HepG2 (cell line): Measurements from ENCODE around the gene RASSF7. TPM values are rescaled to one million over a fixed set of nuclear protein-coding genes. Genes with fewer than 3 reads are reported as not detected.

Source experiments
- GFI1 ChIP-seq: sonication (generic); formaldehyde crosslinking; IDR thresholded peaks from 2 replicates; pipeline ENCODE4 v1.5.0; 2020; ENCODE audit warnings: missing genetic modification reagents, mild to moderate bottlenecking, borderline replicate concordance
- MEIS2 ChIP-seq: sonication (generic); formaldehyde crosslinking; IDR thresholded peaks from 2 replicates; pipeline ENCODE4 v1.9.0; 2021; ENCODE audit warnings: mild to moderate bottlenecking, missing genetic modification reagents
- SETDB1 ChIP-seq: sonication (generic); formaldehyde crosslinking; IDR thresholded peaks from 2 replicates; pipeline ENCODE4 v1.5.1; 2020; ENCODE audit warnings: missing genetic modification reagents, mild to moderate bottlenecking, borderline replicate concordance
- ZBTB20 ChIP-seq: sonication (generic); formaldehyde crosslinking; IDR thresholded peaks from 2 replicates; pipeline ENCODE4 v1.8.1; 2023; ENCODE audit warnings: missing genetic modification reagents, low read depth, mild to moderate bottlenecking, borderline replicate concordance
- ZBTB21 ChIP-seq: sonication (generic); formaldehyde crosslinking; IDR thresholded peaks from 2 replicates; pipeline ENCODE4 v1.4.0; 2020; ENCODE audit warnings: missing genetic modification reagents
- ZNF12 ChIP-seq: sonication (generic); formaldehyde crosslinking; IDR thresholded peaks from 2 replicates; pipeline ENCODE4 v1.5.0; 2020; ENCODE audit warnings: missing genetic modification reagents
- ZNF225 ChIP-seq: sonication (generic); formaldehyde crosslinking; IDR thresholded peaks from 2 replicates; pipeline ENCODE4 v1.4.0; 2020; ENCODE audit warnings: mild to moderate bottlenecking, missing genetic modification reagents
- ZNF232 ChIP-seq: sonication (generic); formaldehyde crosslinking; IDR thresholded peaks from 2 replicates; pipeline ENCODE4 v1.4.0; 2020; ENCODE audit warnings: missing genetic modification reagents, borderline replicate concordance
- ZNF816 ChIP-seq: sonication (generic); formaldehyde crosslinking; IDR thresholded peaks from 2 replicates; pipeline ENCODE4 v1.8.0; 2022; ENCODE audit warnings: missing genetic modification reagents, mild to moderate bottlenecking, borderline replicate concordance
- polyA plus RNA-seq, 8 experiments: library from polyadenylated mRNA; depleted of rRNA in 3 of 8; stranded (reverse) in 7 of 8; unstranded in 1 of 8; fragments of >200 nt; fragmentation: Illumina TruSeq in 4 of 8; extraction: Trizol in 4 of 8; gene quantifications; 2 replicates each; pipeline versions ENCODE4 v1.2.1 to v1.2.3, GENCODE V29; 2011 to 2016; ENCODE audit warnings: low read depth in 4 of 8, missing spikeins in 1 of 8, mixed read lengths in 1 of 8; ENCODE audit not compliant: insufficient read depth in 1 of 8
- total RNA-seq, 5 experiments: library from RNA; depleted of rRNA; stranded (reverse); fragments of >200 nt; fragmentation: Illumina TruSeq; extraction: Trizol; gene quantifications; 2 replicates each; pipeline ENCODE4 v1.2.3, GENCODE V29; 2016; ENCODE audit warnings: low read depth in 1 of 5
- TF ChIP-seq, protein P1 (sequence below): sonication (generic); formaldehyde crosslinking; IDR thresholded peaks from 2 replicates; pipeline ENCODE4; 2020; ENCODE audit warnings: missing genetic modification reagents, mild to moderate bottlenecking, borderline replicate concordance
- TF ChIP-seq, protein P2 (sequence below): fragments of 450-650 bp; IDR thresholded peaks from 2 replicates; pipeline ENCODE4 v1.6.1; 2017; ENCODE audit warnings: mild to moderate bottlenecking
- TF ChIP-seq, protein P3 (sequence below): sonication (generic); formaldehyde crosslinking; IDR thresholded peaks from 2 replicates; pipeline ENCODE4 v1.4.0; 2020; ENCODE audit warnings: missing genetic modification reagents
- TF ChIP-seq, protein P4 (sequence below): sonication (generic); formaldehyde crosslinking; IDR thresholded peaks from 2 replicates; pipeline ENCODE4 v1.8.0; 2023; ENCODE audit warnings: mild to moderate bottlenecking, missing genetic modification reagents
- TF ChIP-seq, protein P5 (sequence below): sonication (generic); formaldehyde crosslinking; IDR thresholded peaks from 2 replicates; pipeline ENCODE4 v1.4.0; 2020; ENCODE audit warnings: mild to moderate bottlenecking, missing genetic modification reagents, borderline replicate concordance
- TF ChIP-seq, protein P6 (sequence below): sonication (generic); formaldehyde crosslinking; IDR thresholded peaks from 2 replicates; pipeline ENCODE4 v1.4.0; 2020; ENCODE audit warnings: missing genetic modification reagents, mild to moderate bottlenecking, borderline replicate concordance

RASSF7 gene
- total and polyA plus RNA-seq, 2 of the 13 experiments (the other 11 are each of a cell fraction or from before 2014, with no cell fraction given), result 20.2 to 28.6 TPM

DNA sequence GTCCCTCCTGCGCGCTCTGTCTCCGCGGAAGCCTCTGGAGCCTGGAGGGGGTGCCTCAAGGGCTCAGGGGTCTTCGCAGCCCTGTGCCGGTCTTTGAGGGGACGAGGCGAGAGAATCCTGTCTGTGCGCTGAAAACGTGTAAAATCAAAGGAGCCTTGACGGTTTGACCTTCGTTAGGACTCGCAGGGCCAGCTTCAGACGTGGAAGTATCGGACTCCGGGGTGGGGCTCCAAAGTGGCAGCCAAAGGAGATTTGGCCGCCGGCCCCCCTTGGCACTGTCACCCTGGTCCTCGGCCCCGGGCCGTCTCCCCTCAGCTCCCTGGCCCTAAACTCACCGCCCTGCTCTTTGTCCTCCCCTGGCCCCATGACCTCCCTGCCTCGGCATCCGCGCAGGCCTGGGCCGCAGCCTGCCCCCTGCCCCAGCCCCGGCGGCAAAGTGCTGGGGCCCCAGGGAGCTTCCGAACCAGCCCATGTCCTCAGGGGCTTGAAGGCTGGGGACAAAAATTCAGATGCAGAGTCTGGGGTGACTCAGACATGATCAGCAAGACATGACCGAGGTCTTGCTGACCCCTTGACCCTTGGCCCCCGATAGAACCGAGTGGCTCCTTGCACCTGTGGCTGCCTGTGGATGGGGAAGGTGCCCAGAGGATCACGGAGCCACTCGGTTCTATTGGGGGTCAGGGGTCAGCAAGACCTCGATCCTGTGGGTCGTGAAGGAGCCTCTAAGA, 8.6 kb downstream of the RASSF7 start (continued):
- TF ChIP-seq, protein P1, sequence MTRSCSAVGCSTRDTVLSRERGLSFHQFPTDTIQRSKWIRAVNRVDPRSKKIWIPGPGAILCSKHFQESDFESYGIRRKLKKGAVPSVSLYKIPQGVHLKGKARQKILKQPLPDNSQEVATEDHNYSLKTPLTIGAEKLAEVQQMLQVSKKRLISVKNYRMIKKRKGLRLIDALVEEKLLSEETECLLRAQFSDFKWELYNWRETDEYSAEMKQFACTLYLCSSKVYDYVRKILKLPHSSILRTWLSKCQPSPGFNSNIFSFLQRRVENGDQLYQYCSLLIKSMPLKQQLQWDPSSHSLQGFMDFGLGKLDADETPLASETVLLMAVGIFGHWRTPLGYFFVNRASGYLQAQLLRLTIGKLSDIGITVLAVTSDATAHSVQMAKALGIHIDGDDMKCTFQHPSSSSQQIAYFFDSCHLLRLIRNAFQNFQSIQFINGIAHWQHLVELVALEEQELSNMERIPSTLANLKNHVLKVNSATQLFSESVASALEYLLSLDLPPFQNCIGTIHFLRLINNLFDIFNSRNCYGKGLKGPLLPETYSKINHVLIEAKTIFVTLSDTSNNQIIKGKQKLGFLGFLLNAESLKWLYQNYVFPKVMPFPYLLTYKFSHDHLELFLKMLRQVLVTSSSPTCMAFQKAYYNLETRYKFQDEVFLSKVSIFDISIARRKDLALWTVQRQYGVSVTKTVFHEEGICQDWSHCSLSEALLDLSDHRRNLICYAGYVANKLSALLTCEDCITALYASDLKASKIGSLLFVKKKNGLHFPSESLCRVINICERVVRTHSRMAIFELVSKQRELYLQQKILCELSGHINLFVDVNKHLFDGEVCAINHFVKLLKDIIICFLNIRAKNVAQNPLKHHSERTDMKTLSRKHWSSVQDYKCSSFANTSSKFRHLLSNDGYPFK (CRISPR knock-in tag), result no peak
- TF ChIP-seq, protein P2, sequence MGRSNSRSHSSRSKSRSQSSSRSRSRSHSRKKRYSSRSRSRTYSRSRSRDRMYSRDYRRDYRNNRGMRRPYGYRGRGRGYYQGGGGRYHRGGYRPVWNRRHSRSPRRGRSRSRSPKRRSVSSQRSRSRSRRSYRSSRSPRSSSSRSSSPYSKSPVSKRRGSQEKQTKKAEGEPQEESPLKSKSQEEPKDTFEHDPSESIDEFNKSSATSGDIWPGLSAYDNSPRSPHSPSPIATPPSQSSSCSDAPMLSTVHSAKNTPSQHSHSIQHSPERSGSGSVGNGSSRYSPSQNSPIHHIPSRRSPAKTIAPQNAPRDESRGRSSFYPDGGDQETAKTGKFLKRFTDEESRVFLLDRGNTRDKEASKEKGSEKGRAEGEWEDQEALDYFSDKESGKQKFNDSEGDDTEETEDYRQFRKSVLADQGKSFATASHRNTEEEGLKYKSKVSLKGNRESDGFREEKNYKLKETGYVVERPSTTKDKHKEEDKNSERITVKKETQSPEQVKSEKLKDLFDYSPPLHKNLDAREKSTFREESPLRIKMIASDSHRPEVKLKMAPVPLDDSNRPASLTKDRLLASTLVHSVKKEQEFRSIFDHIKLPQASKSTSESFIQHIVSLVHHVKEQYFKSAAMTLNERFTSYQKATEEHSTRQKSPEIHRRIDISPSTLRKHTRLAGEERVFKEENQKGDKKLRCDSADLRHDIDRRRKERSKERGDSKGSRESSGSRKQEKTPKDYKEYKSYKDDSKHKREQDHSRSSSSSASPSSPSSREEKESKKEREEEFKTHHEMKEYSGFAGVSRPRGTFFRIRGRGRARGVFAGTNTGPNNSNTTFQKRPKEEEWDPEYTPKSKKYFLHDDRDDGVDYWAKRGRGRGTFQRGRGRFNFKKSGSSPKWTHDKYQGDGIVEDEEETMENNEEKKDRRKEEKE, result no peak
- TF ChIP-seq, protein P3, sequence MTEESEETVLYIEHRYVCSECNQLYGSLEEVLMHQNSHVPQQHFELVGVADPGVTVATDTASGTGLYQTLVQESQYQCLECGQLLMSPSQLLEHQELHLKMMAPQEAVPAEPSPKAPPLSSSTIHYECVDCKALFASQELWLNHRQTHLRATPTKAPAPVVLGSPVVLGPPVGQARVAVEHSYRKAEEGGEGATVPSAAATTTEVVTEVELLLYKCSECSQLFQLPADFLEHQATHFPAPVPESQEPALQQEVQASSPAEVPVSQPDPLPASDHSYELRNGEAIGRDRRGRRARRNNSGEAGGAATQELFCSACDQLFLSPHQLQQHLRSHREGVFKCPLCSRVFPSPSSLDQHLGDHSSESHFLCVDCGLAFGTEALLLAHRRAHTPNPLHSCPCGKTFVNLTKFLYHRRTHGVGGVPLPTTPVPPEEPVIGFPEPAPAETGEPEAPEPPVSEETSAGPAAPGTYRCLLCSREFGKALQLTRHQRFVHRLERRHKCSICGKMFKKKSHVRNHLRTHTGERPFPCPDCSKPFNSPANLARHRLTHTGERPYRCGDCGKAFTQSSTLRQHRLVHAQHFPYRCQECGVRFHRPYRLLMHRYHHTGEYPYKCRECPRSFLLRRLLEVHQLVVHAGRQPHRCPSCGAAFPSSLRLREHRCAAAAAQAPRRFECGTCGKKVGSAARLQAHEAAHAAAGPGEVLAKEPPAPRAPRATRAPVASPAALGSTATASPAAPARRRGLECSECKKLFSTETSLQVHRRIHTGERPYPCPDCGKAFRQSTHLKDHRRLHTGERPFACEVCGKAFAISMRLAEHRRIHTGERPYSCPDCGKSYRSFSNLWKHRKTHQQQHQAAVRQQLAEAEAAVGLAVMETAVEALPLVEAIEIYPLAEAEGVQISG, result no peak
- TF ChIP-seq, protein P4, sequence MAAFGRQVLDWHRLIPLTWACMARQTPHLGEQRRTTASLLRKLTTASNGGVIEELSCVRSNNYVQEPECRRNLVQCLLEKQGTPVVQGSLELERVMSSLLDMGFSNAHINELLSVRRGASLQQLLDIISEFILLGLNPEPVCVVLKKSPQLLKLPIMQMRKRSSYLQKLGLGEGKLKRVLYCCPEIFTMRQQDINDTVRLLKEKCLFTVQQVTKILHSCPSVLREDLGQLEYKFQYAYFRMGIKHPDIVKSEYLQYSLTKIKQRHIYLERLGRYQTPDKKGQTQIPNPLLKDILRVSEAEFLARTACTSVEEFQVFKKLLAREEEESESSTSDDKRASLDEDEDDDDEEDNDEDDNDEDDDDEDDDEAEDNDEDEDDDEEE (CRISPR knock-in tag), result 0 out of 2 replicates have a peak, but pooled peaks have one; percentile 45
- no peak for TF ChIP-seq ZNF12 (CRISPR knock-in tag)
- TF ChIP-seq GFI1, result no peak
- TF ChIP-seq, protein P5, sequence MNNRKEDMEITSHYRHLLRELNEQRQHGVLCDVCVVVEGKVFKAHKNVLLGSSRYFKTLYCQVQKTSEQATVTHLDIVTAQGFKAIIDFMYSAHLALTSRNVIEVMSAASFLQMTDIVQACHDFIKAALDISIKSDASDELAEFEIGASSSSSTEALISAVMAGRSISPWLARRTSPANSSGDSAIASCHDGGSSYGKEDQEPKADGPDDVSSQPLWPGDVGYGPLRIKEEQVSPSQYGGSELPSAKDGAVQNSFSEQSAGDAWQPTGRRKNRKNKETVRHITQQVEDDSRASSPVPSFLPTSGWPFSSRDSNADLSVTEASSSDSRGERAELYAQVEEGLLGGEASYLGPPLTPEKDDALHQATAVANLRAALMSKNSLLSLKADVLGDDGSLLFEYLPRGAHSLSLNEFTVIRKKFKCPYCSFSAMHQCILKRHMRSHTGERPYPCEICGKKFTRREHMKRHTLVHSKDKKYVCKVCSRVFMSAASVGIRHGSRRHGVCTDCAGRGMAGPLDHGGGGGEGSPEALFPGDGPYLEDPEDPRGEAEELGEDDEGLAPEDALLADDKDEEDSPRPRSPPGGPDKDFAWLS, result 0 out of 2 replicates have a peak, but pooled peaks have one; percentile 79
- no peak for TF ChIP-seq ZNF816 (CRISPR knock-in tag)
- TF ChIP-seq ZNF232, result peak; percentile 66; the same call in 1 of the 2 replicates
- no peak for TF ChIP-seq MEIS2
- TF ChIP-seq ZBTB21 (CRISPR knock-in tag), result no peak
- TF ChIP-seq SETDB1 (CRISPR knock-in tag), result no peak
- TF ChIP-seq ZNF225, result no peak
- TF ChIP-seq, protein P6, sequence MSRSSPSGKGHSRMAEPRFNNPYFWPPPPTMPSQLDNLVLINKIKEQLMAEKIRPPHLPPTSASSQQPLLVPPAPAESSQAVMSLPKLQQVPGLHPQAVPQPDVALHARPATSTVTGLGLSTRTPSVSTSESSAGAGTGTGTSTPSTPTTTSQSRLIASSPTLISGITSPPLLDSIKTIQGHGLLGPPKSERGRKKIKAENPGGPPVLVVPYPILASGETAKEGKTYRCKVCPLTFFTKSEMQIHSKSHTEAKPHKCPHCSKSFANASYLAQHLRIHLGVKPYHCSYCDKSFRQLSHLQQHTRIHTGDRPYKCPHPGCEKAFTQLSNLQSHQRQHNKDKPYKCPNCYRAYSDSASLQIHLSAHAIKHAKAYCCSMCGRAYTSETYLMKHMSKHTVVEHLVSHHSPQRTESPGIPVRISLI (CRISPR knock-in tag), result no peak
- peak; percentile 53; the same call in 1 of the 2 replicates for TF ChIP-seq ZBTB20 (CRISPR knock-in tag)
